KG1 (cell line): ENCODE measurements around the gene MROH2A.
"Not testable (repeated sequence)": the region's sequence is repeated elsewhere in the genome, so short reads cannot be mapped to it uniquely, and the experiment has no call there.

Experiments used
- DNase-seq: peaks from one replicate; lab custom pipeline; 2025; lab: John Stamatoyannopoulos, UW

The MROH2A gene

GRCh38 chr2:233854241-233854981 lies 76.3 kb downstream of the MROH2A start, which contains the start of gene HJURP:
HJURP (minus strand) TSS chr2:233854535; CDS start chr2:233854500, 35 bp downstream.
- peak; percentile 93 for DNase-seq

GRCh38 chr2:233855345-233855744 lies 77.2 kb downstream of the MROH2A start:
- DNase-seq = no peak

- DNase-seq = no peak
These were observed 78.1 kb downstream of the MROH2A start for GRCh38 chr2:233856184-233856583.

GRCh38 chr2:233857511-233858141 lies 79.5 kb downstream of the MROH2A start:
- DNase-seq = no peak

- no peak for DNase-seq
These were observed 80.2 kb downstream of the MROH2A start for GRCh38 chr2:233858331-233858730.

GRCh38 chr2:233862261-233862768 lies 84.2 kb downstream of the MROH2A start:
- DNase-seq = no peak

GRCh38 chr2:233865838-233866237 lies 87.7 kb downstream of the MROH2A start:
- DNase-seq = no peak

GRCh38 chr2:233866479-233866878 lies 88.3 kb downstream of the MROH2A start:
- DNase-seq = no peak

GRCh38 chr2:233867993-233868532 lies 89.9 kb downstream of the MROH2A start, which contains the start of gene MSL3B:
MSL3B (minus strand) TSS chr2:233868386.
- DNase-seq = peak; percentile 46

- no peak for DNase-seq
These were observed 93.3 kb downstream of the MROH2A start for GRCh38 chr2:233871432-233871831.

- DNase-seq = not testable (repeated sequence)
These were observed 94.0 kb downstream of the MROH2A start for GRCh38 chr2:233872125-233872524.

GRCh38 chr2:233882353-233882752 lies 104.2 kb downstream of the MROH2A start:
- no peak for DNase-seq
